ENCODE results near the gene SERPINA1.
"Not testable (repeated sequence)": the region's sequence is repeated elsewhere in the genome, so short reads cannot be mapped to it uniquely, and the experiment has no call there.

- TF ChIP-seq CTCF (conservative IDR thresholded peaks at IDR 0.05); EZH2 (IDR thresholded peaks at IDR 0.05; ENCODE audit: low read depth): not testable (repeated sequence)
Measured at GRCh38 chr14:94409430-94409829, 21.0 kb upstream of the SERPINA1 start.

All from PC-9 (cell line).